ENCODE measurements around the gene LRG1.

The LRG1 gene

DNA sequence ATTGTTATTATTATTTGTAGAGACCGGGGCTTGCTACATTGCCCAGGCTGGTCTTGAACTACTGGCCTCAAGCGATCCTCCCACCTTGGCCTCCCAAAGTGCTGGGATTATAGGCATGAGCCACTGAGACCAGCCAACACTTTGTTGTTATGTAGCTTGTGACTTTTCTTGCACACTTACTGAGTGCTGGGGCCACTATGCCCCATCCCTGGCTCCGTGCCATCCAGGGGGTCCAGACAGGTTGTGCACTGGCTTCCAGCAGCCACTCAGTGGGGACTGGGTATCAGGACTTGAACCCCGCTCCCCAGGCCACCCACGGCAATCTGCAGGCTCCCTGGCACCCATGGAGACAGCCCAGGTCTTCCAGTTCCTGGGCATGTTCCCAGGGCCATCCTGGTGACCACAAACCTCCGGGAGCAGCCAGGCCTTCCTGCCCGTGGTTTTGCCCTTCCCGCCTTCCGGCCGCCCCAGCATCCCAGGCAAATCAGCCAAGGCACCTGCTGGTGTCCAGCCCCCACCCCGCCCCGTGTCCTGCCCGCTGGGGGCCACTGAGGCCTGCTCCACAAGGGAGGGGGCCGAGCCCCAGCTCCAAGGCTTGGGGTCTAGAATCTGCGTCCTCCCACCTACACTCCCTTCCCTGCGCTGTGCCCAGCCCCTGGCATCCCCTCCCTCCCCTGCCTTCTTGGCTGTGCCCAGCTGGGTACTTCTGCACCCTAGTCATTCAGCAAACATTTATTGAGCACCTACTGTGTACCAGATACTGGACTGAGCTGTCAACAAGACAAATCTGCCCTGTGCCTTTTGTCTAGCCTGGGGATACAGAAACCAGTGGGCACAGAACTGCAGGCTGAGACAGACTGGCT is 43.4 kb upstream of the LRG1 start:
- H3K4me3 ChIP-seq (ENCODE audit: low read length in 2 of 2): no peak overlapping the region
- peaks cover 0 to 4% of the 10 kb centered on the region in 2 donors for H3K4me1 ChIP-seq (ENCODE audit: control insufficient read depth in 2 of 2, insufficient read depth in 2 of 2, low read length in 2 of 2)
- no peak overlapping the region for H3K27ac ChIP-seq (ENCODE audit: low read depth in 2 of 2, low read length in 2 of 2)
- no peak overlapping the region for H3K9ac ChIP-seq (ENCODE audit: low read depth in 1 of 2, low read length in 2 of 2)
- no peaks in the 10 kb centered on the region for H3K36me3 ChIP-seq (ENCODE audit: control insufficient read depth in 2 of 2, insufficient read depth in 2 of 2, low read length in 2 of 2)
- H3K9me3 ChIP-seq (ENCODE audit: control insufficient read depth in 2 of 2, low read length in 2 of 2): no peaks in the 10 kb centered on the region
- H3K27me3 ChIP-seq (ENCODE audit: control insufficient read depth in 2 of 2, insufficient read depth in 2 of 2, low read length in 2 of 2): peaks cover 41 to 54% of the 10 kb centered on the region in 2 donors

- H3K9ac ChIP-seq (ENCODE audit: low read depth in 1 of 2, low read length in 2 of 2): no peak overlapping the region
- H3K4me3 ChIP-seq (ENCODE audit: low read length in 2 of 2): no peak overlapping the region
- no peaks in the 10 kb centered on the region for H3K36me3 ChIP-seq (ENCODE audit: control insufficient read depth in 2 of 2, insufficient read depth in 2 of 2, low read length in 2 of 2)
- peaks cover 50 to 59% of the 10 kb centered on the region in 2 donors for H3K27me3 ChIP-seq (ENCODE audit: control insufficient read depth in 2 of 2, insufficient read depth in 2 of 2, low read length in 2 of 2)
- H3K9me3 ChIP-seq (ENCODE audit: control insufficient read depth in 2 of 2, low read length in 2 of 2): no peaks in the 10 kb centered on the region
- H3K27ac ChIP-seq (ENCODE audit: low read depth in 2 of 2, low read length in 2 of 2): no peak overlapping the region
- peaks cover 0 to 4% of the 10 kb centered on the region in 2 donors for H3K4me1 ChIP-seq (ENCODE audit: control insufficient read depth in 2 of 2, insufficient read depth in 2 of 2, low read length in 2 of 2)
Measured at GRCh38 chr19:4581666-4582553, 42.1 kb upstream of the LRG1 start.

GRCh38 chr19:4580961-4581665 is 41.3 kb upstream of the LRG1 start:
- H3K9ac ChIP-seq (ENCODE audit: low read depth in 1 of 2, low read length in 2 of 2): no peak overlapping the region
- no peak overlapping the region for H3K27ac ChIP-seq (ENCODE audit: low read depth in 2 of 2, low read length in 2 of 2)
- H3K9me3 ChIP-seq (ENCODE audit: control insufficient read depth in 2 of 2, low read length in 2 of 2): no peaks in the 10 kb centered on the region
- H3K36me3 ChIP-seq (ENCODE audit: control insufficient read depth in 2 of 2, insufficient read depth in 2 of 2, low read length in 2 of 2): no peaks in the 10 kb centered on the region
- H3K27me3 ChIP-seq (ENCODE audit: control insufficient read depth in 2 of 2, insufficient read depth in 2 of 2, low read length in 2 of 2): peaks cover 48 to 62% of the 10 kb centered on the region in 2 donors
- peaks cover 0 to 4% of the 10 kb centered on the region in 2 donors for H3K4me1 ChIP-seq (ENCODE audit: control insufficient read depth in 2 of 2, insufficient read depth in 2 of 2, low read length in 2 of 2)
- no peak overlapping the region for H3K4me3 ChIP-seq (ENCODE audit: low read length in 2 of 2)

GRCh38 chr19:4580021-4580901 is 40.4 kb upstream of the LRG1 start:
- Histone ChIP-seq H3K27me3 (ENCODE audit: control insufficient read depth in 2 of 2, insufficient read depth in 2 of 2, low read length in 2 of 2) (peaks cover 45 to 61% of the 10 kb centered on the region in 2 donors), H3K4me3 (ENCODE audit: low read length in 2 of 2) (no peak overlapping the region), H3K27ac (ENCODE audit: low read depth in 2 of 2, low read length in 2 of 2) (no peak overlapping the region), H3K9me3 (ENCODE audit: control insufficient read depth in 2 of 2, low read length in 2 of 2) (no peaks in the 10 kb centered on the region), H3K36me3 (ENCODE audit: control insufficient read depth in 2 of 2, insufficient read depth in 2 of 2, low read length in 2 of 2) (no peaks in the 10 kb centered on the region), H3K9ac (ENCODE audit: low read depth in 1 of 2, low read length in 2 of 2) (no peak overlapping the region), H3K4me1 (ENCODE audit: control insufficient read depth in 2 of 2, insufficient read depth in 2 of 2, low read length in 2 of 2) (peaks cover 0 to 4% of the 10 kb centered on the region in 2 donors)

GRCh38 chr19:4579389-4579788 is 39.6 kb upstream of the LRG1 start:
- Histone ChIP-seq H3K4me1 (ENCODE audit: control insufficient read depth in 2 of 2, insufficient read depth in 2 of 2, low read length in 2 of 2) (peaks cover 0 to 2% of the 10 kb centered on the region in 2 donors), H3K27me3 (ENCODE audit: control insufficient read depth in 2 of 2, insufficient read depth in 2 of 2, low read length in 2 of 2) (peaks cover 41 to 55% of the 10 kb centered on the region in 2 donors), H3K9me3 (ENCODE audit: control insufficient read depth in 2 of 2, low read length in 2 of 2) (no peaks in the 10 kb centered on the region), H3K9ac (ENCODE audit: low read depth in 1 of 2, low read length in 2 of 2) (no peak overlapping the region), H3K36me3 (ENCODE audit: control insufficient read depth in 2 of 2, insufficient read depth in 2 of 2, low read length in 2 of 2) (no peaks in the 10 kb centered on the region), H3K27ac (ENCODE audit: low read depth in 2 of 2, low read length in 2 of 2) (no peak overlapping the region), H3K4me3 (ENCODE audit: low read length in 2 of 2) (no peak overlapping the region)

- Histone ChIP-seq H3K36me3 (ENCODE audit: control insufficient read depth in 2 of 2, insufficient read depth in 2 of 2, low read length in 2 of 2) (no peaks in the 10 kb centered on the region), H3K4me3 (ENCODE audit: low read length in 2 of 2) (no peak overlapping the region), H3K27ac (ENCODE audit: low read depth in 2 of 2, low read length in 2 of 2) (no peak overlapping the region), H3K9ac (ENCODE audit: low read depth in 1 of 2, low read length in 2 of 2) (no peak overlapping the region), H3K4me1 (ENCODE audit: control insufficient read depth in 2 of 2, insufficient read depth in 2 of 2, low read length in 2 of 2) (no peaks in the 10 kb centered on the region), H3K9me3 (ENCODE audit: control insufficient read depth in 2 of 2, low read length in 2 of 2) (no peaks in the 10 kb centered on the region), H3K27me3 (ENCODE audit: control insufficient read depth in 2 of 2, insufficient read depth in 2 of 2, low read length in 2 of 2) (peaks cover 41 to 51% of the 10 kb centered on the region in 2 donors)
Measured at GRCh38 chr19:4578552-4579248, 38.9 kb upstream of the LRG1 start.

- no peak overlapping the region for H3K9ac ChIP-seq (ENCODE audit: low read depth in 1 of 2, low read length in 2 of 2)
- no peaks in the 10 kb centered on the region for H3K4me1 ChIP-seq (ENCODE audit: control insufficient read depth in 2 of 2, insufficient read depth in 2 of 2, low read length in 2 of 2)
- H3K4me3 ChIP-seq (ENCODE audit: low read length in 2 of 2): no peak overlapping the region
- H3K27me3 ChIP-seq (ENCODE audit: control insufficient read depth in 2 of 2, insufficient read depth in 2 of 2, low read length in 2 of 2): peaks cover 42 to 43% of the 10 kb centered on the region in 2 donors
- H3K9me3 ChIP-seq (ENCODE audit: control insufficient read depth in 2 of 2, low read length in 2 of 2): no peaks in the 10 kb centered on the region
- H3K36me3 ChIP-seq (ENCODE audit: control insufficient read depth in 2 of 2, insufficient read depth in 2 of 2, low read length in 2 of 2): no peaks in the 10 kb centered on the region
- no peak overlapping the region for H3K27ac ChIP-seq (ENCODE audit: low read depth in 2 of 2, low read length in 2 of 2)
Measured at GRCh38 chr19:4577020-4577782, 37.4 kb upstream of the LRG1 start.

- H3K27ac ChIP-seq (ENCODE audit: low read depth in 2 of 2, low read length in 2 of 2): no peak overlapping the region
- H3K27me3 ChIP-seq (ENCODE audit: control insufficient read depth in 2 of 2, insufficient read depth in 2 of 2, low read length in 2 of 2): peaks cover 37 to 38% of the 10 kb centered on the region in 2 donors
- H3K4me1 ChIP-seq (ENCODE audit: control insufficient read depth in 2 of 2, insufficient read depth in 2 of 2, low read length in 2 of 2): no peaks in the 10 kb centered on the region
- H3K9ac ChIP-seq (ENCODE audit: low read depth in 1 of 2, low read length in 2 of 2): no peak overlapping the region
- no peaks in the 10 kb centered on the region for H3K36me3 ChIP-seq (ENCODE audit: control insufficient read depth in 2 of 2, insufficient read depth in 2 of 2, low read length in 2 of 2)
- H3K4me3 ChIP-seq (ENCODE audit: low read length in 2 of 2): no peak overlapping the region
- no peaks in the 10 kb centered on the region for H3K9me3 ChIP-seq (ENCODE audit: control insufficient read depth in 2 of 2, low read length in 2 of 2)
Measured at GRCh38 chr19:4576016-4576933, 36.4 kb upstream of the LRG1 start.

All from mucosa of rectum (tissue), 2 donors.